Mononuclear cell (primary cell): ENCODE measurements around the gene OVAAL. TPM values are rescaled to one million over a fixed set of nuclear protein-coding genes. Genes with fewer than 3 reads are reported as not detected.

Experiments used
- H3K27me3 ChIP-seq: 2 replicates; pipeline ENCODE4 v1.6.0; 2011; ENCODE audit warnings: low read length, control low read depth; ENCODE audit not compliant: insufficient read depth
- H3K4me1 ChIP-seq: 2 replicates; pipeline ENCODE4 v1.5.1; 2011; ENCODE audit warnings: mild to moderate bottlenecking, low read length, control low read depth; ENCODE audit not compliant: insufficient read depth
- H3K4me3 ChIP-seq: 2 replicates; pipeline ENCODE4 v1.5.1; 2011; ENCODE audit warnings: mild to moderate bottlenecking, low read length, moderate library complexity
- H3K9me3 ChIP-seq: 2 replicates; pipeline ENCODE4 v1.5.1; 2011; ENCODE audit warnings: low read depth, mild to moderate bottlenecking, control low read depth, low read length
- total RNA-seq: library from RNA; depleted of rRNA; stranded (reverse); fragments of >200 nt; gene quantifications from one replicate; pipeline ENCODE4 v1.2.3, GENCODE V29; 2012

The OVAAL gene
- total RNA-seq, 1 donor: not detected

DNA sequence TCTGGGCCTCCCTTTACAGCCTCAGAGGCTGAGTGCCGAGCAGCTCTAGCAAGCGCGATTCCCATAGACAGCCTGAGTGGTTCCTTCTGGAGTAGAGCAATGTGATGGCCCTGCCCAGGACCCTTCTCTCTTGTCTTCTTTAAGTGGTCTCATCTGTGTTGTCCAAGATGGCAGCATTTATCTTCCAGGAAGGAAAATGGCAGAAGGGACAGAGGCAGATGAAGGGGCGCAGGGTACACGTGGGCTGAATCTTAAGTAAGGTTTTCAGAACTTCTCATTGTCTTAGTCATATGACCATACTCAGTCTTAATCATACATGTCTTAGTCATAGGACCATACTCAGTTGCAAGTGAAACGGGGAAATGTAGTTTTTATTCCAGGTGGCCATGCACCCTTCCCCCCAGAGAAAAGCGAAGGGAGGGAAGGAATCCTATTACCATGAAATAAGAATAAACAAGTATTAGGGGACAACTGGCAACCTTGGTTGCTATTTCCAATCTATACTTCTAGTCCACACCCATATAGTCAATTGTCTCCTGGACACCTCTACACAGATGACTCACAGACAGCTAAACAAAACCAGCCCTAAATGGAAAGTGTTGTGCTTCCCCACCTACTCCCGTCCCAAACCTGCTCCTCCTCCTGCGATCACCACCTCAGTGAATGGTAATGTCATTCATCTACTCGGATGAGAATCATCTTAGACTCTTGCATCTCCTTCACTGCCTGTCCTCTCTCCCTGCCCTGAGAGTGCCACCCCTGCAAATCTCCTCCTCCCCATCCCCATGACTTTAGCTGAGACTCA, 13.3 kb downstream of the OVAAL start:
- Histone ChIP-seq H3K4me3 (no peak overlapping the region), H3K4me1 (no peaks in the 10 kb centered on the region), H3K27me3 (peaks cover 6% of the 10 kb centered on the region), H3K9me3 (no peaks in the 10 kb centered on the region)

DNA sequence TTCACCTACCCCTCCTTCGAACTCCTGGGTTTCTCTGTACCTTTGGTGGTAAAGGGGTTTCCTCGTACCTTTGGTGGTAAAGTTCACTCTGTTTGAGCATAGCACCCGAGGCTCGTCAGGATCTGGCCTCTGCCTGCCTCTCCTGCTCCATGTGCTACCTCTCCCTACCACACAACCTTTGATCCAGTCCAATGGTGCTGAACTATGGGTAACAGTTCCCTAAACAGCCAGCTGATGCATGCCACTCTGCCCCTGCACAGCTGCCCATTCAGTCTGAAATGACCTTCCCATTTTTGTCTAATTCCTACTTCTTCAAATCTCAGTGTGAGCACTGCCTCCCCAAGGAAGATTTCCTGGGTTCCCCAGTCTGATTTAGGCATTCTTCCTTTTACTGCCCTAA, 14.0 kb downstream of the OVAAL start:
- H3K27me3 ChIP-seq: peaks cover 6% of the 10 kb centered on the region
- no peaks in the 10 kb centered on the region for H3K4me1 ChIP-seq

GRCh38 chr1:180574031-180574713, 15.4 kb downstream of the OVAAL start:
- H3K4me3 ChIP-seq: no peak overlapping the region
- H3K27me3 ChIP-seq: peaks cover 6% of the 10 kb centered on the region
- H3K9me3 ChIP-seq: no peaks in the 10 kb centered on the region
- H3K4me1 ChIP-seq: no peaks in the 10 kb centered on the region

More for the DNA sequence above, 14.0 kb downstream of the OVAAL start:
- no peaks in the 10 kb centered on the region for H3K9me3 ChIP-seq
- no peak overlapping the region for H3K4me3 ChIP-seq

- Histone ChIP-seq H3K4me3 (no peak overlapping the region), H3K4me1 (no peaks in the 10 kb centered on the region), H3K27me3 (peaks cover 3% of the 10 kb centered on the region), H3K9me3 (no peaks in the 10 kb centered on the region)
Measured at GRCh38 chr1:180577361-180577760, 18.6 kb downstream of the OVAAL start.

DNA sequence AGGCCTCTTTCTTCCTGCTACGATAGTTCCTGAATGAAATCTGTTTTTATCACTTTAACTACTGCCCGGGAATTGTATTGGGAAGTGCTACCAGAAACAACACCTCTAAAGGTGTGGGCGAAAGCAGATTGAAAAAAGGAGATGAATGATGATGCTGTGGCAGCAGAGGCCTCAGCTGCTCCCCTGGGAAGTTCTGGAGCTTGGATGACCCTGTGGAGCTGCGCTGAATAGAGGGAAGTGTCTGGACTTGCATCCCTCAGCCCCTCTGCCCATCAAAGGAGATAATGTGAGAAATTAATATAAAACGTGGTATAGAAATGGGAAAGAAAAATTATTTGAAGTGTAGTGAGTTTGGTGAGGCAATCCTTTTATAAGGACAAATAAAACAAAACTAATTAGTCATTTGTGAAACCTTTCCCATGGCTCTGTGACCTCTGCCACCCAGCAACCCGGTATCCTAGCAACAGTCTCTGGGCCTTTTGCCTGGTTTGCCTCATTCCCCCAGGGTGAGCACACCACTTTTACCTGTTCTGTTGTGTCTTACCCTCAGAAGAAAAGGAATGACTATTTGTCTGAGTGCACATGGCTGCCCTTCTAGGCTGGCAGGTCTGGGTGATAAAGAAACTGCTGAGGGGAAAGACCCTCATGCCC, 21.3 kb downstream of the OVAAL start:
- no peaks in the 10 kb centered on the region for H3K9me3 ChIP-seq

GRCh38 chr1:180581635-180582039, 22.9 kb downstream of the OVAAL start:
- H3K4me3 ChIP-seq: no peak overlapping the region

More for the DNA sequence above, 21.3 kb downstream of the OVAAL start:
- Histone ChIP-seq H3K27me3 (no peaks in the 10 kb centered on the region), H3K4me1 (no peaks in the 10 kb centered on the region), H3K4me3 (no peak overlapping the region)

DNA sequence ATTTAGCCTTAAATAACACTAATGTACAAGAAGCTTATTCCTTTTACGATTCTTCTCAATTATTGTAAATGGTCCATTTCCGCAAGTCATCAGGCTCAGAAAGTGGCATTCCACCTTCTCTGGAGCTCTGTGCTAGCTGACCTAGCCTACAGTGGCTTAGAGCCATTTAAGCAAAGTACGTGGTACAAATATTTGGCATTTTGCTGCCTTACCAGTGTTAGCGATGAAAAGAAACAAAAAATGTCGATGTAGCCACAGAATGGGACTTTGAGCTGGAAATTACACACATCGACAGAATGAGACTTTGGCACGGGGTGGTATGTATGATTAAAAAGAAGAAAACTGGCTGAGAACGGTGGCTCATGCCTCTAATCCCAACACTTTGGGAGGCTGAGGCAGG, 26.1 kb downstream of the OVAAL start:
- no peaks in the 10 kb centered on the region for H3K9me3 ChIP-seq
- no peaks in the 10 kb centered on the region for H3K4me1 ChIP-seq
- H3K4me3 ChIP-seq: no peak overlapping the region
- H3K27me3 ChIP-seq: no peaks in the 10 kb centered on the region

More at GRCh38 chr1:180581635-180582039, 22.9 kb downstream of the OVAAL start:
- no peaks in the 10 kb centered on the region for H3K27me3 ChIP-seq
- H3K4me1 ChIP-seq: no peaks in the 10 kb centered on the region
- no peaks in the 10 kb centered on the region for H3K9me3 ChIP-seq

- Histone ChIP-seq H3K27me3 (no peaks in the 10 kb centered on the region), H3K4me3 (no peak overlapping the region), H3K4me1 (no peaks in the 10 kb centered on the region), H3K9me3 (no peaks in the 10 kb centered on the region)
Measured at GRCh38 chr1:180585994-180586359, 27.2 kb downstream of the OVAAL start.

GRCh38 chr1:180586671-180587155, 27.9 kb downstream of the OVAAL start:
- H3K4me1 ChIP-seq: no peaks in the 10 kb centered on the region
- H3K27me3 ChIP-seq: no peaks in the 10 kb centered on the region
- H3K4me3 ChIP-seq: no peak overlapping the region
- H3K9me3 ChIP-seq: no peaks in the 10 kb centered on the region

DNA sequence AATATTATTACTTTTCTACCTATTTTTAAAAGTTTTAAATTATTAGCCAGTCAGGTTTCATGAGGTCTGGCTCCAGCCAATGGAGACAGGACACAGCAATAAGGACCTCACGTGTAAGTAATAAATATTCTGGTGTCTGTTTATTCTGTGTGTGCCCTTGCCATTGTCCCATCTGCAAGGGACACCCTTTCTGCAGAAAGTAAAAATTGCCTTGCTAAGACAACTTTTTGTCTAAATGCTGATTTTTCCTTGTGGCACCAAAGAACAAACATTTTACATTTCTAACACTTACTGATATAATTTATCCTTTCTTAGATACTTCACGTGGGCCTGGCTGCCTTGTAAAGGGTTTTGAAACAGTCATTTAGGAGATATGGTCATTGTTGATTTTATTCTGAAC, 29.4 kb downstream of the OVAAL start:
- no peaks in the 10 kb centered on the region for H3K9me3 ChIP-seq
- no peaks in the 10 kb centered on the region for H3K4me1 ChIP-seq
- H3K27me3 ChIP-seq: no peaks in the 10 kb centered on the region
- H3K4me3 ChIP-seq: no peak overlapping the region

GRCh38 chr1:180590889-180591288, 32.1 kb downstream of the OVAAL start:
- H3K4me3 ChIP-seq: no peak overlapping the region
- no peaks in the 10 kb centered on the region for H3K4me1 ChIP-seq
- no peaks in the 10 kb centered on the region for H3K27me3 ChIP-seq
- H3K9me3 ChIP-seq: no peaks in the 10 kb centered on the region

GRCh38 chr1:180593382-180593781, 34.6 kb downstream of the OVAAL start:
- Histone ChIP-seq H3K4me1 (no peaks in the 10 kb centered on the region), H3K9me3 (no peaks in the 10 kb centered on the region), H3K27me3 (no peaks in the 10 kb centered on the region), H3K4me3 (no peak overlapping the region)

DNA sequence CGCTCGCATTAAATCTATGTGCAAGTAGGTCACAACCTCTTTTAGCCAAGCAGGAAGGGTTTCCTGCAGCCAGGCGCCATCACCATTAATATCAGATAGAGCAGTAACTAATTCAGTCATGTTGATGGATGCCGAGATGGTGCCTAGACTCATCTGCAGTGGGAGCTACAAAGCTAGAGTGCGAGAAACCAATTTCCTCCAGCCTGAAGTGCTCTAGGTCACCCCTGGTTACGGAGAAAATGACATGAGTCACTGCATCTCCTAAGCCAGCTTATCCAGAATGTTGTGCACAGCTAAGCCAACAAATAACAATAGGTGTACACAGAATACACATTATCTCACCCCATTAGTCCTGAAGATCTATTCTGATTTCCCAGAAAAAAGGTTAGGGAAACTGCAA, 36.0 kb downstream of the OVAAL start:
- Histone ChIP-seq H3K4me3 (no peak overlapping the region), H3K27me3 (no peaks in the 10 kb centered on the region), H3K4me1 (no peaks in the 10 kb centered on the region)

DNA sequence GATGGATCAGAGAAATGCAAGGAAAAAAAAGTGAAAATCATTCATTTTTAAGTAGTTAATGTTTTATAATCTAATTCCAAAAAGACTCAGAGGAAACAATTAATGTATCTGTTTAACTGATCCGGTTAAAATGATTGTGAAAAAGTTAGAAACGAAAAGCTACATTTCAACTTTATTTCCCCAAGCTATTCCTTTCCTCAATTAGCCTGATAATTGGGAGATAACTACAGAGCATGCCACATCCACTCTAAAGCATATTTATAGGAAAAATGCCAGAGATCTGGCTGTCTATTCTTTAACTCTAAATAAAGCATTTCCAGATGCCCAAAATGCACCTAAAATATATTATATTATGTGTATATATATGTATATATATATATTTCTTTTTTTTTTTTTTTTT, 37.2 kb downstream of the OVAAL start:
- Histone ChIP-seq H3K4me1 (no peaks in the 10 kb centered on the region), H3K9me3 (no peaks in the 10 kb centered on the region), H3K4me3 (no peak overlapping the region), H3K27me3 (no peaks in the 10 kb centered on the region)

More for the DNA sequence above, 36.0 kb downstream of the OVAAL start:
- no peaks in the 10 kb centered on the region for H3K9me3 ChIP-seq

DNA sequence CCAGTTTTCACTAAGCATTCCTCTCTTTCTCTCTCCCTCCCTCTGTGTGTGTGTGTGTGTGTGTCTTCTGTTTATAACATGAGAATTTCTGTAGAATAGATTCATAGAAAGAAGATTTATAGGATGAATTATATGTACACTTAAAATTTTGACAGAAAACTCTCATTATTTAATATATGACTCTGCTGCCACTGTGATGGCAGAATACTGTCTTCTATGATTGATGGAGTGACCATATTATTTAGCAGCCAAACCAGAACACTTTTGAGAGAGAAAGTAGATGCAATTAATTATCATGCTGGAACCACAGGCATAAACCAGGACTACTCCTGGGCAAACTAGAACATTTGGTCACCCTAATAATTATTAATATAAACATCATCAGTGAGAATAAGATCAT, 38.8 kb downstream of the OVAAL start:
- no peak overlapping the region for H3K4me3 ChIP-seq
- H3K27me3 ChIP-seq: no peaks in the 10 kb centered on the region
- H3K4me1 ChIP-seq: no peaks in the 10 kb centered on the region
- H3K9me3 ChIP-seq: no peaks in the 10 kb centered on the region
